Bronchial smooth muscle cell (primary cell): Measurements from ENCODE around the gene GOSR1. TPM values are rescaled to one million over a fixed set of nuclear protein-coding genes. Genes with fewer than 3 reads are reported as not detected.

Experiments used
- total RNA-seq: library from RNA; depleted of rRNA; stranded (reverse); fragments of >200 nt; gene quantifications from 2 replicates; pipeline ENCODE4 v1.2.1, GENCODE V29; 2014

GOSR1 gene
- total RNA-seq = 24.4 and 29.6 TPM in 2 replicates

GRCh38 chr17:30477083-30477773 is at the start of gene GOSR1:
TSS of gene GOSR1 (plus strand) at chr17:30477408. CDS start at chr17:30477434, 26 bp downstream.

Other genes starting within 250 kb of the GOSR1 start
- under 0.01 and 0.16 TPM in 2 replicates for gene SLC6A4, start 241.7 kb upstream of the GOSR1 start, total RNA-seq
- 29.2 and 31.1 TPM in 2 replicates for gene BLMH, start 185.5 kb upstream of the GOSR1 start, total RNA-seq
- not detected in 2 replicates for gene TMIGD1, start 143.4 kb upstream of the GOSR1 start, total RNA-seq
- 73.1 and 414 TPM in 2 replicates for gene CPD, start 98.5 kb upstream of the GOSR1 start, total RNA-seq